Thyroid gland (tissue), 4 donors: ENCODE data around the gene VPS9D1.

Source experiments
- CTCF ChIP-seq, 6 experiments: fragments of 200-600 bp in 3 of 6; fragments of 450-650 bp in 3 of 6; sonication (generic) in 3 of 6; IDR thresholded peaks; one replicate each; pipeline ENCODE4 v1.5.1; 2016 to 2019; ENCODE audit warnings: antibody characterized with exemption in 6 of 6, mild to moderate bottlenecking in 2 of 6, inconsistent platforms in 1 of 6, moderate library complexity in 1 of 6
- POLR2A ChIP-seq, 2 donors: fragments of 450-650 bp; IDR thresholded peaks; one replicate each; pipeline ENCODE4 v1.6.1; 2017; ENCODE audit warnings: antibody characterized with exemption in 2 of 2, mild to moderate bottlenecking in 2 of 2, moderate library complexity in 1 of 2

GRCh38 chr16:89661215-89661614 lies 59.5 kb downstream of the VPS9D1 start:
- TF ChIP-seq CTCF (IDR thresholded peaks at IDR 0.05): no peak
- TF ChIP-seq POLR2A (IDR thresholded peaks at IDR 0.05): no peak
